Measurements from ENCODE around the gene MAPRE2. TPM values are rescaled to one million over a fixed set of nuclear protein-coding genes. Genes with fewer than 3 reads are reported as not detected.

The MAPRE2 gene
- total RNA-seq, 1 donor from 2014 or later = 17.1 TPM

DNA sequence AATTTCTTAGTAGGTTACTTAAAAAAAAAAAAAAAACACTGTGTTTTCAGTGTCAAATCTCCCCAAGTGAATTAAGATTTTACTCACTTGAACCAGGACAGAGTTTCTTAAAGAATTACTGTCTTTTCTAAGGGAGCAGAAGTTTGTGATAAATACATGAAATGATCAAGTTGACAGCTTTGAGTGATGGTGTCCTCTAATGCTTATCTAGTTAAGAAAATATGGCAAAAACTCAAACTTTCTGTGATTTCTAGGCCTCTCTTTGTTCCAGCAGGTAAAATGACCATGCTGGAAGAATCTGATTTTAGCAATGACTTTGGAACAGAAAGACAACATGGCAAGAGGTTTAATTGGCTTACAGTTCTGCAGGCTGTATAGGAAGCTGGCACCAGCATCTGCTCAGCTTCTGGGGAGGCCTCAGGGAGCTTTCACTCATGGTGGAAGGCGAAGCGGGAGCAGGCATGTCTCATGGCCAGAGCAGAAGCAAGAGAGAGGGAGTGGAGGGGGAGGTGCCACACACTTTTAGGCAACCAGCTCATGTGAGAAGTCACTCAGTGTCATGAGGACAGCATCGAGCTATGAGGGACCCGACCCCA, 6.6 kb downstream of the MAPRE2 start:
- Mint-ChIP-seq H3K27ac (no peak overlapping the region), H3K4me3 (no peak overlapping the region), H3K36me3 (no peaks in the 10 kb centered on the region), H3K27me3 (ENCODE audit: low read depth) (no peaks in the 10 kb centered on the region), H3K4me1 (peaks cover 36% of the 10 kb centered on the region), H3K9me3 (peaks cover 4% of the 10 kb centered on the region)
- DNase-seq (ENCODE audit: low spot score in 2 of 2, unreplicated experiment in 2 of 2) = no peak
- TF ChIP-seq, protein P1, sequence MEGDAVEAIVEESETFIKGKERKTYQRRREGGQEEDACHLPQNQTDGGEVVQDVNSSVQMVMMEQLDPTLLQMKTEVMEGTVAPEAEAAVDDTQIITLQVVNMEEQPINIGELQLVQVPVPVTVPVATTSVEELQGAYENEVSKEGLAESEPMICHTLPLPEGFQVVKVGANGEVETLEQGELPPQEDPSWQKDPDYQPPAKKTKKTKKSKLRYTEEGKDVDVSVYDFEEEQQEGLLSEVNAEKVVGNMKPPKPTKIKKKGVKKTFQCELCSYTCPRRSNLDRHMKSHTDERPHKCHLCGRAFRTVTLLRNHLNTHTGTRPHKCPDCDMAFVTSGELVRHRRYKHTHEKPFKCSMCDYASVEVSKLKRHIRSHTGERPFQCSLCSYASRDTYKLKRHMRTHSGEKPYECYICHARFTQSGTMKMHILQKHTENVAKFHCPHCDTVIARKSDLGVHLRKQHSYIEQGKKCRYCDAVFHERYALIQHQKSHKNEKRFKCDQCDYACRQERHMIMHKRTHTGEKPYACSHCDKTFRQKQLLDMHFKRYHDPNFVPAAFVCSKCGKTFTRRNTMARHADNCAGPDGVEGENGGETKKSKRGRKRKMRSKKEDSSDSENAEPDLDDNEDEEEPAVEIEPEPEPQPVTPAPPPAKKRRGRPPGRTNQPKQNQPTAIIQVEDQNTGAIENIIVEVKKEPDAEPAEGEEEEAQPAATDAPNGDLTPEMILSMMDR (IDR thresholded peaks at IDR 0.05; ENCODE audit: unreplicated experiment) = no peak

DNA sequence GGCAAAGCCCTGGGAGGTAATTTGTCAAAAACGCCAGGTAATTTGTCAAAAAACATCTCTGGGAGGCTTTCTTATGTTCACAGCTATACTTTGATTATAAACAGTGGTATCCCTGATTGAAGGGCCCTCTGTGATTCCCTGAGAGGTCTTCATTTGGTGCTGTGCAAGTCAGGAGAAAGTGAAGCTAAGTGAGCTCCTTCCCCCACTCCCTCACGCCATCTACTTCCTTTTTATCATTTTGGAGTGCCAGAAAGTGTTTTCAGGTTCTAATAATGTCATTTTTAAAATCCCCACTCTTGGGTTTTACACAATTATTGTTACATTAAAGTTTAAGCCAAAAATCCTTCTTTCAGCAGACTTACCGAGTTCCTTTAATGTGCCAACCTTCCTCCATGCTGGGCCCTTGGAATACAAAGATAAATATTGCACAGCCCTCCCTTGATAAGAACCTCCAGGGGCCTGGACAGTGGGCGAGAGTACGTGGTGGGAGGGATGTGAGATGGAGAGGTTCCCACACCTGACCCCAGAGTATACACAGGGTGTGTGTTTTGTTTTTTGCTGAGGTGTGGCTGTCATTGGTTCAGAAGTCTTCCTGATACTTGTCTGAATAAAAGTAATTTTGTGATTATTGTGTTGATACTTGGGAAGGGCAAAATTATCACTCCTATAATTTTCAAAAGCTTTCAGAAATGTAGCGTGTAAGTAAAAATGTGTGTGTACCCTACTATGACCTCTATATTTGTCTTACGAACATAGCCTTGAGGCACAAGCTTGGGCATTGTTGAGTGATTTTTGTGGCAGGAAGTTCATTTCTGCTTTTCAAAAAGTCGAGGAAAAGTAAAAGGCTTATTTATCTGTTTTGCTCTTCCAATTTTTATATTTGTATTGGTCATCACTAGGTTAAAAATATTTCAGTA, 8.2 kb downstream of the MAPRE2 start:
- TF ChIP-seq, protein P1 (IDR thresholded peaks at IDR 0.05; ENCODE audit: unreplicated experiment) = no peak
- no peak for DNase-seq (ENCODE audit: low spot score in 2 of 2, unreplicated experiment in 2 of 2)
- no peaks in the 10 kb centered on the region for H3K36me3 Mint-ChIP-seq
- H3K4me1 Mint-ChIP-seq = peaks cover 32% of the 10 kb centered on the region
- no peaks in the 10 kb centered on the region for H3K27me3 Mint-ChIP-seq (ENCODE audit: low read depth)
- no peak overlapping the region for H3K4me3 Mint-ChIP-seq
- H3K27ac Mint-ChIP-seq = peak overlapping the region; percentile 76
- peaks cover 4% of the 10 kb centered on the region for H3K9me3 Mint-ChIP-seq

DNA sequence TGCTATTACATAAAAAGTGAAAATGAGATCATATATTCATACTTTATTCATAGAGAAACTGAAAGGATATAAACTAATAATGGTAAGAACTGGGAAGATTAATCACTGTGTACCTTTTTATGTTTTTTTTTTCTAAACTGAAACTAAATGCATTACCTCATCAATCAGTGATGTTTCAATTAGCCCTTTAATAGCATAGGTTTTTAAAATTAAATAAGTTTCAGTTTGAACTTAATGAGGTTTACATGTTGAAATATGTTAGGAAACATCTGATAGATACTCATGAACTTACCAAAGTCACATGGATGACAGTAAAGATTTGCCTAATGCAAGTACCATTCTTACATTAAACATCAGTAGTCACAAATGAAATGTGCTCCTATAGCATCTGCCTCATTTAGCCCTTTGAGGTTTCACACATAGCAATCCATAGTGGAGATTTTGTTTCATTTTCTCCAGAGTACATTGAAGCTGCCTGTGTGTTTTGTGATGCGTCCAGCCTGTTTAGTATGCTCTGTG, 8.9 kb downstream of the MAPRE2 start:
- Mint-ChIP-seq H3K27me3 (ENCODE audit: low read depth) (no peaks in the 10 kb centered on the region), H3K4me3 (no peak overlapping the region), H3K4me1 (peaks cover 30% of the 10 kb centered on the region), H3K9me3 (peaks cover 4% of the 10 kb centered on the region), H3K36me3 (no peaks in the 10 kb centered on the region), H3K27ac (peak overlapping the region; percentile 90)
- no peak for DNase-seq (ENCODE audit: low spot score in 2 of 2, unreplicated experiment in 2 of 2)
- TF ChIP-seq, protein P1 (IDR thresholded peaks at IDR 0.05; ENCODE audit: unreplicated experiment) = no peak

DNA sequence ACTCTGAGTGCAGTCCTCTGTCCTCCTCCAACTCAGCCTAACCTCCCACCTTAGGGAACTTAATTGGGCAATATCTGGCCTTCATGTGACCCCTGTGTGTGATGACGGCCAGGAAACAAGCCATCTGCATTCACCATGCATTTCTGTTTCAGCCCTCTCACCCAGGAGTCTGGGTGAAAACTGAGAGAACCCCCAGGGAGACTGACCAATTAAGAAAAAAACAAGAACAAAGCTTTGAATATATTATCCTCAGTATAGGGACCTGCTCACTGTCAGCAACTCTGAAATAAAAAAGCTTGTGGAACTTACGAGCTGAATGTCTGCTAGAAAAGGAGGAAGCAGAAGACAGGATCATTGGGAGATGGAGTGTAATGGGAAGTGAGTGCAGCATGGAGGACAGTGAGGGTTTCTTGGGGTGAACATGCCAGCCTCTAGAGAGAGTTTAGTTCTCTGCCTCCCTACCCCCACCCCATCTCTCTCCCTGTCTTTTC, 9.5 kb downstream of the MAPRE2 start:
- Mint-ChIP-seq H3K36me3 (no peaks in the 10 kb centered on the region), H3K4me3 (no peak overlapping the region), H3K27ac (peak overlapping the region; percentile 90), H3K4me1 (peaks cover 24% of the 10 kb centered on the region), H3K9me3 (peaks cover 4% of the 10 kb centered on the region), H3K27me3 (ENCODE audit: low read depth) (no peaks in the 10 kb centered on the region)
- TF ChIP-seq, protein P1 (IDR thresholded peaks at IDR 0.05; ENCODE audit: unreplicated experiment) = no peak
- no peak for DNase-seq (ENCODE audit: low spot score in 2 of 2, unreplicated experiment in 2 of 2)

DNA sequence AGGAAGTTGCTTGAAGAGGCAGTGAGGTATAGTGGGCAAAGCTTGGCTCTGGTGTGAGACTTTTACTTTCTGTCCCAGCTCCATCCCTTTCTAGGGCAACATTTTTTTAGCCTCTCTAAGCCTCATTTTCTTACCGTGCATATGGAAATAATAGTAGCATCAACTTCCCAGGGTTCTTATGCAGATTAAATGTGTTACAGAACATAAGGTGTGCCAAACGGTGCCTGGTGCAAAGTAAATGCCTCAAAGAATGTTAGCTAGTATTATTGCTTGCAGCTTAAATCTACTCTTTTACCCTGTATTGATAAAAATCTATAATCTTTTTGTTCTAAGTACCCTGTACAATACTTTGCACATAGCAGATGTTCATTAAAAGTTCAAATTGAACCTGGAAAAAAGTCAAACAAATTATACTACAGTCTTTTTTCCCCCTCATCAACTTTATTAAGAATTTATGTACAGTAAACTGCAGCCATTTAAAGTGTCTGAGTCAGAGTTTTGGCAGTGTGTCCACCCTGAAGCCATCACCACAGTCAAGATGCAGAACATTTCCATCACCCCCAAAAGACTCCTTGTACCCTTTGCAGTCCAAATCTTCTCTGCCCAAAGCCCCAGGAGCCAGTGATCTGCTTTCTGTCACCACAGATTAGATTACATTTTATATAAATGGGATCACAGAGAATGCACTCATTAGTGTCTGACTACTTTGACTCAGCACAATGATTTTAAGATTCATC, 10.6 kb downstream of the MAPRE2 start:
- TF ChIP-seq, protein P1 (IDR thresholded peaks at IDR 0.05; ENCODE audit: unreplicated experiment) = no peak
- Mint-ChIP-seq H3K4me3 (no peak overlapping the region), H3K36me3 (no peaks in the 10 kb centered on the region), H3K27ac (no peak overlapping the region), H3K4me1 (peaks cover 22% of the 10 kb centered on the region), H3K9me3 (peaks cover 4% of the 10 kb centered on the region), H3K27me3 (ENCODE audit: low read depth) (no peaks in the 10 kb centered on the region)
- no peak for DNase-seq (ENCODE audit: low spot score in 2 of 2, unreplicated experiment in 2 of 2)
